Sigmoid colon (tissue), 3 donors: Measurements from ENCODE around the gene SMARCA1.

Source experiments
- POLR2A ChIP-seq, 2 donors: fragments of 450-650 bp; IDR thresholded peaks; one replicate each; pipeline ENCODE4 v1.6.1; 2016; ENCODE audit warnings: antibody characterized with exemption in 2 of 2, mild to moderate bottlenecking in 2 of 2, moderate library complexity in 2 of 2
- TF ChIP-seq, protein P1 (sequence below), 4 experiments: fragments of 450-650 bp in 3 of 4; fragments of 200-600 bp in 1 of 4; IDR thresholded peaks; one replicate each; pipeline ENCODE4 v1.5.1; 2016 to 2019; ENCODE audit warnings: antibody characterized with exemption in 4 of 4, mild to moderate bottlenecking in 3 of 4, moderate library complexity in 2 of 4

DNA sequence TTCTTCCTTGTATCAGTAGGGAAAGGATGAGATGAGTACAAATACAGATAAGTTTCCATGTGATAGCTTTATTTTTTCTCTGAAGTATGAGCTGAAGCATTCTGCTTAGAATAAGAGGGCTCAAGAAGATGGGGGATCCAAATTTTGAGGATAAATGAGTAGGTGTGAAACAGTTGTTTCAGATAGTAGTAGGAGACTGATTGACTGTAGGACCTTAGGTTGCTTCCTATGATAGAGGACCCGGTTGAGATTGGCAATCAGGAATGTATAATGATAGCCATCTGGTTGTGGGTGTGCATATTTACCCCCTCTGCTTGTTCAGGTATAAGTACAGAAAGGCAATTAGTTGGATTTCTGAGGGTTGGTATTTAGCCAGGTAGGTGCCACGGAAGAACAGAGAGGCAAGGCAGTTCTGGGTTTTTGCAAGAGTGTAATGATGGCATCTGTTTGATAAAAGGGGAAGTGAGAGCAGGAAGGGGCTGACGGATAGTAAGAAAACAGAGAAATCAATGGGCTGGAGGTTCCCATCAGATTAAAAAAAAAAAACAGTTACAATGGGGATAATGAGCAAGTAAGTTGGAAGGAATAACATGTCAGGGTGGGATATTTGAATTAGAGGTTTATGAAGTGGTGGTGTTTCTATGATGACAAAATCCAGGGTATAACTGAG is 30.5 kb upstream of the SMARCA1 start:
- TF ChIP-seq, protein P1, sequence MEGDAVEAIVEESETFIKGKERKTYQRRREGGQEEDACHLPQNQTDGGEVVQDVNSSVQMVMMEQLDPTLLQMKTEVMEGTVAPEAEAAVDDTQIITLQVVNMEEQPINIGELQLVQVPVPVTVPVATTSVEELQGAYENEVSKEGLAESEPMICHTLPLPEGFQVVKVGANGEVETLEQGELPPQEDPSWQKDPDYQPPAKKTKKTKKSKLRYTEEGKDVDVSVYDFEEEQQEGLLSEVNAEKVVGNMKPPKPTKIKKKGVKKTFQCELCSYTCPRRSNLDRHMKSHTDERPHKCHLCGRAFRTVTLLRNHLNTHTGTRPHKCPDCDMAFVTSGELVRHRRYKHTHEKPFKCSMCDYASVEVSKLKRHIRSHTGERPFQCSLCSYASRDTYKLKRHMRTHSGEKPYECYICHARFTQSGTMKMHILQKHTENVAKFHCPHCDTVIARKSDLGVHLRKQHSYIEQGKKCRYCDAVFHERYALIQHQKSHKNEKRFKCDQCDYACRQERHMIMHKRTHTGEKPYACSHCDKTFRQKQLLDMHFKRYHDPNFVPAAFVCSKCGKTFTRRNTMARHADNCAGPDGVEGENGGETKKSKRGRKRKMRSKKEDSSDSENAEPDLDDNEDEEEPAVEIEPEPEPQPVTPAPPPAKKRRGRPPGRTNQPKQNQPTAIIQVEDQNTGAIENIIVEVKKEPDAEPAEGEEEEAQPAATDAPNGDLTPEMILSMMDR (IDR thresholded peaks at IDR 0.05), result no peak
- no peak for TF ChIP-seq POLR2A (IDR thresholded peaks at IDR 0.05)
